ENCODE measurements around the gene NT5DC1. TPM values are rescaled to one million over a fixed set of nuclear protein-coding genes. Genes with fewer than 3 reads are reported as not detected.

The NT5DC1 gene
- total RNA-seq, 4 donors from 2014 or later, result 7.4 to 12.9 (median 11.4) TPM

GRCh38 chr6:116152620-116153019 is 52.0 kb downstream of the NT5DC1 start:
- no peaks in the 10 kb centered on the region for H3K36me3 ChIP-seq
- H3K4me1 ChIP-seq, result no peaks in the 10 kb centered on the region
- 98% methylated on average over 1 of the region's 1 CpG for WGBS
- no peak for DNase-seq (ENCODE audit: low spot score in 2 of 2)
- no peak for TF ChIP-seq CTCF (IDR thresholded peaks at IDR 0.05)
- TF ChIP-seq EP300 (IDR thresholded peaks at IDR 0.05), result no peak
- TF ChIP-seq POLR2AphosphoS5 (IDR thresholded peaks at IDR 0.05), result no peak
- TF ChIP-seq POLR2A (IDR thresholded peaks at IDR 0.05), result no peak
- H3K27ac ChIP-seq, result no peak overlapping the region
- no peak overlapping the region for H3K4me3 ChIP-seq
- H3K27me3 ChIP-seq, result no peaks in the 10 kb centered on the region
- H3K9me3 ChIP-seq, result no peaks in the 10 kb centered on the region

DNA sequence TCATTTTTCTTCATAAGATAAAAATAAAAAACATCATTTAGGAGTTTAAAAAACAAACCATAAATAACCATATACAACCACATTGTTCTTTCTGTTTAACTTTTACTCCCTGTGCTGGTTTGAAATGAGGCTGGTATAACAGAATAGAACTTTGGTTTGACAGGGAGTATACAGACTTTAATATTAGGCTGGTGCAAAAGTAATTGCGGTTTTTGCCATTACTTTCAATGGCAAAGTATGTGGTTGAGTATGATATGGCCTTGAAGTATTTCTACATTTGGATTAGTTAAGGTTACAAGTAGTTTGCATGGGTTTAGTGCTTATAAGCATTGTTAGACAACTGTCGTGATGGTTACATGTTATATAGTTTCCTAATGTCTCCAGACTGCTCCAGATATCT is 54.2 kb downstream of the NT5DC1 start:
- Histone ChIP-seq H3K27me3 (no peaks in the 10 kb centered on the region), H3K4me3 (no peak overlapping the region), H3K36me3 (no peaks in the 10 kb centered on the region), H3K4me1 (no peaks in the 10 kb centered on the region), H3K9me3 (no peaks in the 10 kb centered on the region), H3K27ac (no peak overlapping the region)
- 92% methylated on average over 2 of the region's 2 CpGs for WGBS
- DNase-seq (ENCODE audit: low spot score in 2 of 2), result no peak
- TF ChIP-seq EP300 (IDR thresholded peaks at IDR 0.05) (no peak), POLR2A (IDR thresholded peaks at IDR 0.05) (no peak), CTCF (IDR thresholded peaks at IDR 0.05) (no peak), POLR2AphosphoS5 (IDR thresholded peaks at IDR 0.05) (no peak)

GRCh38 chr6:116156405-116157326 is 56.0 kb downstream of the NT5DC1 start:
- Histone ChIP-seq H3K4me1 (no peaks in the 10 kb centered on the region), H3K27ac (no peak overlapping the region), H3K9me3 (no peaks in the 10 kb centered on the region), H3K36me3 (no peaks in the 10 kb centered on the region), H3K27me3 (no peaks in the 10 kb centered on the region), H3K4me3 (no peak overlapping the region)
- no peak for DNase-seq (ENCODE audit: low spot score in 2 of 2)
- 81% methylated on average over 7 of the region's 7 CpGs for WGBS
- TF ChIP-seq EP300 (IDR thresholded peaks at IDR 0.05) (no peak), CTCF (IDR thresholded peaks at IDR 0.05) (no peak), POLR2A (IDR thresholded peaks at IDR 0.05) (no peak), POLR2AphosphoS5 (IDR thresholded peaks at IDR 0.05) (no peak)

GRCh38 chr6:116157391-116157790 is 56.7 kb downstream of the NT5DC1 start:
- 66% methylated on average over 1 of the region's 1 CpG for WGBS
- no peaks in the 10 kb centered on the region for H3K4me1 ChIP-seq
- no peak overlapping the region for H3K27ac ChIP-seq
- H3K27me3 ChIP-seq, result no peaks in the 10 kb centered on the region
- TF ChIP-seq POLR2A (IDR thresholded peaks at IDR 0.05) (no peak), CTCF (IDR thresholded peaks at IDR 0.05) (no peak), EP300 (IDR thresholded peaks at IDR 0.05) (no peak)
- no peak overlapping the region for H3K4me3 ChIP-seq
- H3K9me3 ChIP-seq, result no peaks in the 10 kb centered on the region
- no peaks in the 10 kb centered on the region for H3K36me3 ChIP-seq
- DNase-seq (ENCODE audit: low spot score in 2 of 2), result no peak

DNA sequence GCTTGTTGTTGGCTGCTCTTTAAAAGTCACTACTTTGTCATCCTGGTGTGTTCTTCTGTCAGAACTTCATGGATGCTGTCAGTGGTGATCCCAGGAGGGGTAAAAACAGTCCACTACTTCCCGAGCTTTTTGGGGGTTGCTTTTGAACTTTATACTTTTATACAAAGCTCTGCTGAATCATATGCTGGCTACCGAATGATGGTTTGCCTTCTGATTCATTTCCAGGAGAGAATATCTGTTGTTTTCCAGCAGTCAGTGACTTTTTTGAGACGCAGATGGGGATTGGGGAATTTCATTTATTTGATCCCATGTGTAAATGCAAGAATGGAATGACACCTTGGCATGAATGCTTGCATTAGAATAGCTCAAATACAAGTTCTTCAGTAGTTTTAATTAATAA is 58.0 kb downstream of the NT5DC1 start:
- 48% methylated on average over 3 of the region's 3 CpGs for WGBS
- no peaks in the 10 kb centered on the region for H3K9me3 ChIP-seq
- no peaks in the 10 kb centered on the region for H3K27me3 ChIP-seq
- no peaks in the 10 kb centered on the region for H3K4me1 ChIP-seq
- no peaks in the 10 kb centered on the region for H3K36me3 ChIP-seq
- no peak overlapping the region for H3K4me3 ChIP-seq
- DNase-seq (ENCODE audit: low spot score in 2 of 2), result no peak
- H3K27ac ChIP-seq, result no peak overlapping the region
- TF ChIP-seq POLR2A (IDR thresholded peaks at IDR 0.05) (no peak), CTCF (IDR thresholded peaks at IDR 0.05) (no peak), POLR2AphosphoS5 (IDR thresholded peaks at IDR 0.05) (no peak), EP300 (IDR thresholded peaks at IDR 0.05) (no peak)
